22Rv1 (cell line): ENCODE results near the gene ACAP1.
"Not testable (repeated sequence)": the region's sequence is repeated elsewhere in the genome, so short reads cannot be mapped to it uniquely, and the experiment has no call there.

ENCODE experiments used
- H3K27ac ChIP-seq: fragments of 450-650 bp; 2 replicates; pipeline ENCODE4 v1.5.1; 2017
- CTCF ChIP-seq: fragments of 450-650 bp; IDR thresholded peaks from 2 replicates; pipeline ENCODE4 v1.5.1; 2017; ENCODE audit warnings: mild to moderate bottlenecking
- ZFX ChIP-seq: fragments of 450-650 bp; IDR thresholded peaks from 2 replicates; pipeline ENCODE4 v1.6.1; 2017; ENCODE audit warnings: antibody characterized with exemption, borderline replicate concordance

Gene ACAP1

GRCh38 chr17:7328009-7328408 lies 8.3 kb upstream of the ACAP1 start:
- TF ChIP-seq CTCF (no peak), ZFX (no peak)
- peak overlapping the region; percentile 85 for H3K27ac ChIP-seq

- TF ChIP-seq CTCF (no peak), ZFX (no peak)
- H3K27ac ChIP-seq: peak within 1 kb of the TSS; percentile 85
Observed at GRCh38 chr17:7328840-7329373, 7.4 kb upstream of the ACAP1 start, which contains the start of gene NEURL4. TSS of gene NEURL4 (minus strand) at chr17:7329335. CDS start at chr17:7329312, 23 bp downstream.

- H3K27ac ChIP-seq: peak overlapping the region; percentile 85
- no peak for TF ChIP-seq ZFX
- TF ChIP-seq CTCF: no peak
Observed at GRCh38 chr17:7329374-7329996, 6.8 kb upstream of the ACAP1 start.

GRCh38 chr17:7329997-7330637 lies 6.2 kb upstream of the ACAP1 start:
- no peak for TF ChIP-seq CTCF
- H3K27ac ChIP-seq: peak overlapping the region; percentile 85

- H3K27ac ChIP-seq: peak overlapping the region; percentile 85
- TF ChIP-seq CTCF: no peak
- no peak for TF ChIP-seq ZFX
Observed at GRCh38 chr17:7330638-7331015, 5.7 kb upstream of the ACAP1 start.

GRCh38 chr17:7332111-7332510 lies 4.2 kb upstream of the ACAP1 start:
- H3K27ac ChIP-seq: no peak overlapping the region
- no peak for TF ChIP-seq CTCF
- no peak for TF ChIP-seq ZFX

GRCh38 chr17:7332600-7333069 lies 3.7 kb upstream of the ACAP1 start:
- not testable (repeated sequence) for H3K27ac ChIP-seq
